Fibroblast of mammary gland (primary cell): Measurements from ENCODE around the gene ZNF441.
A peak's percentile ranks its signal among the peaks of the same experiment; 100 is the strongest.

Experiments
- DNase-seq: peaks from one replicate; pipeline ENCODE4 v3.0.0-alpha.2; 2010; ENCODE audit warnings: low read depth
- H3K4me3 ChIP-seq: 2 replicates; pipeline ENCODE4 v1.5.1; 2011; ENCODE audit warnings: low read depth, mild to moderate bottlenecking, low read length, moderate library complexity; ENCODE audit not compliant: control insufficient read depth
- CTCF ChIP-seq: conservative IDR thresholded peaks from 2 replicates; pipeline ENCODE4 v1.5.1; 2011; ENCODE audit warnings: low read depth, low read length, inconsistent platforms; ENCODE audit not compliant: control insufficient read depth, insufficient read depth

The ZNF441 gene

GRCh38 chr19:11797491-11797890 lies 30.7 kb downstream of the ZNF441 start:
- DNase-seq, result peak; percentile 90
- H3K4me3 ChIP-seq, result no peak overlapping the region
- peak; percentile 81 for TF ChIP-seq CTCF

- TF ChIP-seq CTCF, result no peak
- DNase-seq, result peak; percentile 83
- H3K4me3 ChIP-seq, result peak within 1 kb of the TSS; percentile 78
Observed at GRCh38 chr19:11798391-11799330, 31.9 kb downstream of the ZNF441 start, which contains the start of gene ZNF491. Gene ZNF491, plus strand, starts transcription at chr19:11798523. Its CDS starts 7,431 bp downstream, at chr19:11805954.

- no peak overlapping the region for H3K4me3 ChIP-seq
- no peak for TF ChIP-seq CTCF
- DNase-seq, result no peak
Observed at GRCh38 chr19:11806354-11807098, 39.7 kb downstream of the ZNF441 start.

GRCh38 chr19:11807099-11807380 lies 40.2 kb downstream of the ZNF441 start:
- no peak overlapping the region for H3K4me3 ChIP-seq
- no peak for DNase-seq
- no peak for TF ChIP-seq CTCF

GRCh38 chr19:11813703-11814028 lies 46.9 kb downstream of the ZNF441 start:
- no peak for DNase-seq
- peak overlapping the region; percentile 92 for H3K4me3 ChIP-seq
- TF ChIP-seq CTCF, result no peak

- no peak for TF ChIP-seq CTCF
Observed at GRCh38 chr19:11814029-11814699, 47.4 kb downstream of the ZNF441 start, which contains the start of gene ZNF440. Gene ZNF440, plus strand, starts transcription at chr19:11814273. Its CDS starts 175 bp downstream, at chr19:11814448.

More at GRCh38 chr19:11814029-11814699, 47.4 kb downstream of the ZNF441 start, which contains the start of gene ZNF440:
- H3K4me3 ChIP-seq, result peak within 1 kb of the TSS; percentile 92
- peak; percentile 90 for DNase-seq
